Cerebellar nuclear complex (tissue), 1 donor: ENCODE measurements around the gene DCC.

ENCODE experiments used
- DNase-seq, 2 experiments: peaks; one replicate each; lab custom pipeline; 2025; lab: John Stamatoyannopoulos, UW

The DCC gene

DNA sequence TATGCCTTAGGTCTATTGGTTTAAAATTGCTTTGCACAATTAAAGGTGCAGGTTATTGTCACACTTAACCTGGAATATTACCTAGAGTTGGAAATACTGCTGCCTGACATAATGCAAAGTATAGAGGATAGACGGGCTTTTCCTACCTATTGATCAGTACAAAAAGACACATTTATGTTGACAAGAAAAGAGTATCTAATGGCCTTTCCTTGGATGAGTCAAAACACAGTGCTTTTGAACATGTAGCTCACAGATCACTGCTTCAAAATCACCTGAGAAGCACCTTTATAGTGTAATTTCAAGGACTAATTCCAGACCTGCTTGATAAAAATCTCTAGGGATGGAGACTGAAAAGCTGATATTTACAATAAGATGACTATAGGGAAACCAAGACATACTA lies 262.8 kb downstream of the DCC start:
- no peak for DNase-seq

DNA sequence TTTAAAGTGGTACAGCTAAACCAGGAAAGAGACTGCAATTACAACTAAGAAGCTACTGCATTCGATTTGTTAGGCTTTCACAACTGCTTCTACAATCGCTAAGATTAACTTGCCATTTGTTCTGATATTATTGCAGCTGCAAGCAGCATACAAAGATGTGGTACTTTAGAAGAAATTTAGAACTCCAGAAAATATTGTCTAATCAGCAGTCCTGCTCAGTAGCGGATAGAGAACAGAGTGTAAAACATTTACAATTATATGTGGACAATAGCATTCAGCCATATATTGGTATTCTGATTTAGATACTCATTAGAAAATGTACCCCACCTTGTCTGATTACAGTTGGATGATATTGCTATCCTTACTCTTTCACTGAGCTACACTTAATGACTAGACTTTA lies 265.3 kb downstream of the DCC start:
- DNase-seq = no peak

GRCh38 chr18:52607985-52608384 lies 268.0 kb downstream of the DCC start:
- no peak for DNase-seq

DNA sequence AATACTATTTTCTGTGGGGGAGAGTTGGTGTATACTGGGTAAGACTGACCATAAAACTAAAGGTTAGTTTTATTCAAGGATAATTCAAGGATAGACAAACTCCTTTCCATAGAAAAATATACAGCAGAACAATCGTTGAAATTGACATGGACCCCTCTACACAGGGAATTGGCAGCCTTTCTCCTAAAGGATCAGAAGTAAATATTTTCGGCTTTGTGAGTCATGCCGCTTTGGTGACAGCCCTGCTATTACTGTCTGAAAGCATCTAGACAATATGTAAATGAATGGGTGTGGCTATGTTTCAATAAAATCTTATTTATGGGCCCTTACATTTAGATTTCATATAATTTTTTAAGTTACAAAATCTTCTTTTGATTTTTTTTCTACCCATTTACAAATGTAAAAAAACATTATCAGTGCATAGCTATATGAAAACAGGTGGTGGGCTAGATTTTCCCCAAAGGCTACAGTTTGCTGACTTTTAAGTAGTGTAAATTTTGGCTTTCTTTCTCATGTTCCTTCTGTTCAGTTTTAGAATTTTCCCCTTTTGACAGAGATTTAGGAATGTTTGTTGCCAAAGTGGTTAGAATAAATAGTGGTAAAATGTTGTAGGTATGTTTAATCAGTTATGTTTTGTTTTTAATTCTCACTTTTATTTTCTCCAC lies 270.6 kb downstream of the DCC start:
- no peak for DNase-seq

DNA sequence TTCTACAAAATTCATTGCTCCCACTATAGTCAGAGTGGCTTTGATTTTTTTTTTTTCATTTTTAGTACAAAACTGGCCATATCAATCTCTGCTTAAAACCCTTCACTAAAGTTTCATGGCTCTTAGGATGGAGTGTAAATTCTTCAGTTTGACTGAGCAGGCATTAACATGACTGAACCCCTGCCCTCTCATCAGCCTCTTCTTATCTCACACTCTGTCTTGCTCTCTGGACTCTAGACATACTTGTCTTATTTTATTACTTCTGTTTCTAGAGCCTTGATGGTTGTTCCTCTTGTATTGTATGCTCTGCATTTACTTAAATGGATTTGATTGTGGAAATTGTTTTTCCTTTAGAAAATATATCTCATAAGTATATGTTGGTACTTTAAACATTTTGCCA lies 272.4 kb downstream of the DCC start:
- no peak for DNase-seq

GRCh38 chr18:52615321-52615720 lies 275.3 kb downstream of the DCC start:
- no peak for DNase-seq

GRCh38 chr18:52615943-52616342 lies 275.9 kb downstream of the DCC start:
- DNase-seq = no peak

DNA sequence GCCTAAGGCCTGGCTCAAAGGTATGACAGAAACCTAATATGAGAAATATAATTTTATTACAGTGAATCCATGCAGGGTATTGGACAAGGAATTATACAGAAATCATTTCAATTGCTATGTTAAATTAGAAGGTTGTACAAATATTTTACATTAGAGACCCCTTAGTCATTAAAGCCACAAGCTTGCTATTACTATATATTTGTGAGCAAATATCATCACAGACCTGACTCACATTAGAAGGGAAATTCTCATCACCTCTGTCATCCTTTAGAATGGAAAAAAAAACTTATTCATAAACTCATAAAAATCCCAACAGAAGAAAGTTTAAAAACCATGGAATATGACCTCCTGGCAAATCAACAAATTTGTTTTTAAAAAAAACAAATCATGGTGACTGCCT lies 277.9 kb downstream of the DCC start:
- no peak for DNase-seq

- DNase-seq = no peak
These were observed 281.0 kb downstream of the DCC start for GRCh38 chr18:52620926-52621439.

DNA sequence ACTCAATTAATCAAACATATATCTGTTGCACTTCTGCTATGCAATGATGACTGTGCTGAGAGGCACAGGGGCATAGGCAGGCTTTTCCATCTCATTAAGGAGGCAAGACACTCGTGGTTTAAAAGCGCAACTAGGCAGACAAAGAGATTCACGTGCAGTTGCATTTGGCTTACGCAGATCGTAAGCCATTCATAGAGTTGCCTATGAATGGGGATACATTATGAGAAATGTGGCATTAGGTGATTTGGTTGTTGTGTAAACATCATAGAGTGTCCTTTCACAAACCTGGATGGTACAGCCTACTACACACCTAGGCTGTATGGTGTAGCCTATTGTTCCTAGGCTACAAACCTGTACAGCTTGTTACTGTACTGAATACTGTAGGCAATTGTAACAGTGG lies 284.7 kb downstream of the DCC start:
- DNase-seq = no peak

DNA sequence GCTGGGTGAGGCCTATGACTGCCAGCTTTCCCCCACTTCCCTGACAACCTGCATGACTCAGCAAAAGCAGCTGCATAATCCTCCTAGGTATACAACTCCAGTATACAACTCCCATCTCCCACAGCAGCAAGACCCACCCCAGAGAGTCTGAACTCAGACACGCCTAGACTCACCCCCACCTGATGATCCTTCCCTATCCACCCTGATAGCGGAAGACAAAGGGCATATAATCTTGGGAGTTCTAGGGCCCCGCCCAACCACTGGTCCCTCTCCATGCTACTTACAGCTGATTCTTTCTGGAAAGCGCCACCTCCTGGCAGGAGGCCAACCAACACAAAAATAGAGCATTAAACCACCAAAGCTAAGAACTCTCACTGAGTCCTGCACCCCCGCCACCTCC lies 296.5 kb downstream of the DCC start:
- DNase-seq = no peak

DNA sequence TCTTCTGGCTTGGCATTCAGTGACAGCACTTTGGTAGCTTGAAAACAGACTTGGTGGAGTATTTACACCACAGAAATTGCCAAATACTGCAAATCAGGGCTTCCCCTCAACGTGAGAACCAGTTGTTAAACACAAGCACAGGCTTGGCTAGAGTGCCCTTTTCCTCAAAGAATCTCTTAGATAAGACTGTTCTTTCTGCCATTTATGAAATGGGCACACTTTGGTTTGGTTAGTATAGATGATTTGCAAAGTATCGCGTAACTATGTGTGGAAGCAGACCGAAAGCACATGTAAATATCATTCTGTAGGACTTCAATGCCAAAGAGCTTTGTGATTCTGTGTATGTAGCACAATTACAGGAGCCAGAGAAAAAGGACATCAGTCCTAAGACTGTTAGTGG lies 308.2 kb downstream of the DCC start:
- DNase-seq = no peak

DNA sequence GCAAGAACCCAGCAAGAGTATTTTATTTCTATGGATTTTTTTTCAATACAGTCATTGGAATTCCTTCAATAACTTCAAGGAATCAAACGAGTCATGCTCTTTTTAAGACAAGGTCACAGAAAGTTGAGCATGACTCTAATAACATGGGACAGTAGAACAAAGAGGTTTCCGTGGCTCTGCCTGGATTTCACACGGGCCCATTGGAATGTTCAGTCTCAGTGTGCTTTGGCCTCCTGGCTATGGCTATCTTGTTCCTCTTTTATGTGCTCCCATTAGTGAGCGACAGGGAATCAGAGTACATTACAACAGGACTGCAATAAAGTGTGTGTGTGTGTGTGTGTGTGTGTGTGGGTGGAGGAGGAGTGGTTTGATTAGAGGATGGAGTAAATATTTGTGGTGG lies 312.4 kb downstream of the DCC start:
- no peak for DNase-seq

- DNase-seq = no peak
These were observed 317.2 kb downstream of the DCC start for GRCh38 chr18:52657043-52657805.

GRCh38 chr18:52667463-52668065 lies 327.6 kb downstream of the DCC start:
- DNase-seq = no peak

DNA sequence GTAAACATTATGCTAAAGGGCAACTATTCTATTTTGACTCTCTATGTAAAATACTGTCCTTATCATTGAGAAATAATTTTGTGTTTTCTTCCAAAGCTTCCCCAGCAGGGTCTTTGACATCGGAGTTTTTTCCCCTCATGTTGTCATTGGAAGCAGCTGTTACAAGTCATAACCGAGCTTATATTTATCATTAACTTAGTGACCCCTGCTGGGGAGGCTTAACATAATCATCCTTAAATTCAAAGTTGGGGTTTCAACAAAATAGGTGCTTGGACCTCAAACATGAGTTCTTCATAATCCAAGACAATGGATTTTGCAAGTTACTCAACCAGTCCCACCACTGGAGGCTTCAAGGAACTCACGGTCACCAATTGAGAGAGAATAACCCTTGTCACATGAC lies 330.9 kb downstream of the DCC start:
- DNase-seq = no peak

GRCh38 chr18:52678034-52678433 lies 338.0 kb downstream of the DCC start:
- no peak for DNase-seq

DNA sequence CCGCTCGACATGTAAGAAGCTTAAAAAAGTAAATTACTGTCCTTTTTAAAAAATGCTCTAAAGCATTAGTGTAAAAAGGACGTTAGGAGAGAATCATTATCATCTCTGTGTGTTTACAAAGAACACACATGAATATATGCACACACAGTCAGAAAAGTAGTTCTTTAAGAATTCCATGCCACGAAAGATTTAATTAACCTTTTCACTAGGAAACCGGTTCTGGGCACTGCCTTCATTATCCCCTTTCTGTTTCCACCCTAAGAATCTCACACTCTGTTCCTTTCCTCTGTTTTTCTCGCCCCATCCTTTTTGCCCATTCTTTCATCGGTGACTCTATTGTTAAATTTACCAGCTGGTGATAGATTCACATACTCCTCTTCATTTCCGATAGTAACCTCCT lies 338.6 kb downstream of the DCC start:
- no peak for DNase-seq

DNA sequence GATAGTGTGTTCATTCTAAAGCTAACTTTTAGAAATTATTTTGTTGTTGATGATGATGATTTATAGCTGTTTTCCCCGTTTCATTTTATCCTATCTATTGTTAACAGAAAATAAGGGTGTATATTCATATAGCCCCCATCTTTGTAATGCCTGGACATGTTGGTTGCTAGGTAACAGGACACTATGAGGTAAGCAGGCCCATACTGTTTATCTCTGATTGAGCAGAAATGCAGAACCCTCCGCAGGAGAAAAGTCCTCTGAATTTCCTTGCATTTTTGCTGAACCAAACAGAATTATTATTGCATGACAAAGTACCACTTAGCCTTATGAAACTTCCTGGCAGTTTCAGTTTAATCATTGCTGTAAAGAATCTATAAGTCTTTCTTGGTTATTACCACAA lies 339.4 kb downstream of the DCC start:
- DNase-seq = no peak

DNA sequence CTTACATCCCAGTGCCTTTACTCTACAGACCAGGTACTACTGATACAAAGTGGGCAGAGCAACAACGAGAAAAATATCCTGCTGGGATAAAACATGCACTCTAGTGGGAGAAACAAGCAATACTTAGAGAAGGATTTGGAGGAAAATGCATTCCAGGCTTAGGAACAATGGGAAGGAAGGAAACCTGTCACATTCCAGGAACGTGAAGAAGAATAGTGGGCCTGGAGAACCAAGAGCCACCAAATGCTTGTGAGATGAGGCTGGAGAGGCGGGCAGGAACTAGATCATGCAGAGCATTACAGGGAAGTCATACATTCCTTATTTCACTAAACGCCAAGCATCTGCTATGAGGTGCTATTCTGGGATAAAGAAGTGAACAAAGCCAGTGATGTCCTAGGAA lies 342.3 kb downstream of the DCC start:
- no peak for DNase-seq

GRCh38 chr18:52685316-52685715 lies 345.3 kb downstream of the DCC start:
- no peak for DNase-seq

DNA sequence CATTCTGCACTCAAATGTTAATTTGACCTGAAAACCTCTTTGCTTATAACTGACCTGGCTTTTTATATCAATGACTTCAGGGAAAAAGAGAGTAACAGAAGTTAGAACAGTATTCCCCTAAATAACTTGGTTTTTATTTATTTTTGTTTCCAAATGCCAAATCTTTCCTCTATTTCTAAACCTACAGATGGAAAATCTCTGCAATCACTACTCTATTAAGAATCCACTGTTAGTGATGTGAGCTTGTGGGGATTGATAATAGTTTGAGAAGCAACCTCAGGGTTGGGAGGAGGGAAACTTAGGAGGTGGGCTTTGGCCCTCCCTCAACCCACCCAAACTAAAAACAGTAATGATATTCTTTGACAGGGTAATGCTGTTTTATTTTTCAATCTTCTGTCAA lies 351.8 kb downstream of the DCC start:
- no peak for DNase-seq

DNA sequence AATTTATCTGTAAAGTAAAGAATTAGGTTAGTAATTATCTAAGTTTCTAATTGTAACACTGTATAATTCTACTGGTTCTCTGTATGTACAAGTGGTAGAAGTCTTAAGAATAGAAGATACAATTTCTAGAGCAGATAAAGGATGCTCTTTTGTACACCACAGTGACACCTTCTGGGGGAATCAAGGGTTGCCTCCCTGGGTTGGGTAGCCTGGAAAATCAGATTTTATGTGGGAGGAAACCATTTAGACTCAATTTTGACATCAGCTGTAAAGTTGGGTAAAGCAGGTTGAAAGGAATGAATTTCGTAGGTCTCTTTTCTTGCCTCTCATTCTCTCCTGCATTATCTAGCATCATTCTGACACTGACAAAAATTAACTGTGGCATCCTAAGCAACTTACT lies 354.8 kb downstream of the DCC start:
- DNase-seq = no peak
